ENCODE measurements around the gene ACAD9. TPM values are rescaled to one million over a fixed set of nuclear protein-coding genes. Genes with fewer than 3 reads are reported as not detected.
A peak's percentile ranks its signal among the peaks of the same experiment; 100 is the strongest.

Gene ACAD9
- polyA plus RNA-seq, 3 donors = 21.9 to 27.7 (median 25.6) TPM

DNA sequence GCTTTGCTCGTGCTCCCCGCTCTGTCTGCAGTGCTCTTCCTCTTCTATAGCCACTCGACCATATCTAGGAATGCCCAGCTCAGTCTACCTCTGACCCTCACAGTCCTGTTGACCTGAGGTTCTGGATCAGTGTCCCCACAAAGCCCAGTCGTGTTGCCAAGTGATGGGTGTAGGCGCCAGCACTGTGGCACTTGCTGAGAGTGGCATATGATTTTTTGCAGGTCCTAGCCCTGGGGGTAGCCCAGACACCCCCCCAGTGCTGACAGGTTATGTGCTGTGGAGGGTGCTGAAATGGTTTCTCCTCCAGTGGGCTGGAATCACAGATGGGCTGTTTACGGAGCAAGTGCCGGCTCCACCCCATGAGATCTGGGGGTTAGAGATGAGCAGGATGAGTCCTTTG, 32.5 kb downstream of the ACAD9 start:
- peaks cover 91 to 100% of the 10 kb centered on the region in 2 donors for H3K36me3 ChIP-seq (replicated peaks in 1 of 2; ENCODE audit: control insufficient read depth in 1 of 2, insufficient read depth in 2 of 2, low read length in 2 of 2)
- DNase-seq = no peak
- no peak overlapping the region for H3K4me2 ChIP-seq (replicated peaks; ENCODE audit: extremely low read depth, low read length, poor library complexity, severe bottlenecking)
- H3K27me3 ChIP-seq (ENCODE audit: control insufficient read depth in 2 of 2, insufficient read depth in 2 of 2, low read length in 2 of 2) = no peaks in the 10 kb centered on the region
- no peak overlapping the region for H3K9ac ChIP-seq (ENCODE audit: insufficient read depth, low read length, poor library complexity, severe bottlenecking)
- H3K4me1 ChIP-seq (ENCODE audit: control insufficient read depth in 1 of 2, insufficient read depth in 2 of 2, low read length in 2 of 2) = no peaks in the 10 kb centered on the region
- no peak overlapping the region for H3K4me3 ChIP-seq (replicated peaks in 1 of 3; ENCODE audit: low read depth in 2 of 3, low read length in 3 of 3)
- no peak overlapping the region for H2AFZ ChIP-seq (ENCODE audit: insufficient read depth, low read depth, low read length, poor library complexity, severe bottlenecking)
- H3K27ac ChIP-seq (ENCODE audit: low read depth in 1 of 2, low read length in 2 of 2) = no peak overlapping the region
- Mint-ChIP-seq H3K4me3 (no peak overlapping the region), H3K27ac (peak overlapping the region in 1 of 7 donors; percentile 66), H3K27me3 (ENCODE audit: low read depth in 3 of 3) (no peaks in the 10 kb centered on the region), H3K36me3 (peaks cover 83 to 93% of the 10 kb centered on the region in 2 donors), H3K4me1 (no peaks in the 10 kb centered on the region), H3K9me3 (peaks cover 0 to 2% (median 0%) of the 10 kb centered on the region in 7 donors)
- H3K79me2 ChIP-seq (ENCODE audit: insufficient read depth, low read length) = no peaks in the 10 kb centered on the region
- 97% methylated on average over 6 of the region's 7 CpGs for WGBS (ENCODE audit: insufficient coverage)
- H3K9me3 ChIP-seq (replicated peaks in 1 of 2; ENCODE audit: control insufficient read depth in 1 of 2, insufficient read depth in 1 of 2, low read length in 2 of 2) = no peaks in the 10 kb centered on the region
- H4K20me1 ChIP-seq (ENCODE audit: insufficient read depth, low read length) = no peaks in the 10 kb centered on the region
- intact Hi-C loops (cut with micrococcal nuclease) = no loop called here
- TF ChIP-seq, protein P1, sequence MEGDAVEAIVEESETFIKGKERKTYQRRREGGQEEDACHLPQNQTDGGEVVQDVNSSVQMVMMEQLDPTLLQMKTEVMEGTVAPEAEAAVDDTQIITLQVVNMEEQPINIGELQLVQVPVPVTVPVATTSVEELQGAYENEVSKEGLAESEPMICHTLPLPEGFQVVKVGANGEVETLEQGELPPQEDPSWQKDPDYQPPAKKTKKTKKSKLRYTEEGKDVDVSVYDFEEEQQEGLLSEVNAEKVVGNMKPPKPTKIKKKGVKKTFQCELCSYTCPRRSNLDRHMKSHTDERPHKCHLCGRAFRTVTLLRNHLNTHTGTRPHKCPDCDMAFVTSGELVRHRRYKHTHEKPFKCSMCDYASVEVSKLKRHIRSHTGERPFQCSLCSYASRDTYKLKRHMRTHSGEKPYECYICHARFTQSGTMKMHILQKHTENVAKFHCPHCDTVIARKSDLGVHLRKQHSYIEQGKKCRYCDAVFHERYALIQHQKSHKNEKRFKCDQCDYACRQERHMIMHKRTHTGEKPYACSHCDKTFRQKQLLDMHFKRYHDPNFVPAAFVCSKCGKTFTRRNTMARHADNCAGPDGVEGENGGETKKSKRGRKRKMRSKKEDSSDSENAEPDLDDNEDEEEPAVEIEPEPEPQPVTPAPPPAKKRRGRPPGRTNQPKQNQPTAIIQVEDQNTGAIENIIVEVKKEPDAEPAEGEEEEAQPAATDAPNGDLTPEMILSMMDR (IDR thresholded peaks at IDR 0.05) = no peak

DNA sequence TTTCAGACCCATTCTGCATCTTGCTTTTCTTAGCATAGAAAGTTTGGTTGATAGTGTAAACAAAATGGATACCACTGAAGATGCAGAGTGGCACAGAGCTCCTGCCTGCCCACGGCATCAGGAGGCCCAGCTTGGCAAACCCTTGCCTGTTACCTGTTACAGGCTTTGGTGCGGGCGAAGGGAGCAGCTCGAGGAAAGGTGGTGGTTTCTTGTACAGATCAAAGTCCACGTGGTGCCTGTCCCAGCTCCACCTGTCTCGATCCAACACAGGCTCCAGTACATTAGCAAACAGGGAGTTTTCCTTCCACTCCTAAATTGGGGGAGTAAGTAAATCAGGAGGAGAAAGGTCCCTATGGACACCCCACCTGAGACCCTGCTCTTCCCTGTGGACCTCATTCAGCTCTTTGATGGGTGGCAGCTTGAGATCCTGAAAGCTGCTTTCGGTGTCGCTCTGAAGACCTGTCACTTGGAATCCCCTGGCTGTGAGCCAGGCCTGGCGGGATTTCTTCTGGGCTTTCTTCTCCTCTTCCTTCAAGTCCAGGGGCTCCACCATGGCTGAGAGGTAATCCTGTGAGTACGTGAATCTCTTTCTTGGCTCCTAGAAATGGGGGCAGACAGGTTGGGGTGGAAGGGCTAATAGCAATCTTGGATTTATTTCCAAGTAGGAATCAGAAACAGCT, 35.7 kb downstream of the ACAD9 start:
- WGBS (ENCODE audit: insufficient coverage) = 95% methylated on average over 3 of the region's 10 CpGs
- H3K27ac ChIP-seq (ENCODE audit: low read depth in 1 of 2, low read length in 2 of 2) = no peak overlapping the region
- H3K79me2 ChIP-seq (ENCODE audit: insufficient read depth, low read length) = no peaks in the 10 kb centered on the region
- no peak for DNase-seq
- no peaks in the 10 kb centered on the region for H3K27me3 ChIP-seq (ENCODE audit: control insufficient read depth in 2 of 2, insufficient read depth in 2 of 2, low read length in 2 of 2)
- H3K9me3 ChIP-seq (replicated peaks in 1 of 2; ENCODE audit: control insufficient read depth in 1 of 2, insufficient read depth in 1 of 2, low read length in 2 of 2) = no peaks in the 10 kb centered on the region
- H3K9me3 Mint-ChIP-seq = peaks cover 0 to 10% (median 5%) of the 10 kb centered on the region in 7 donors
- no peaks in the 10 kb centered on the region for H3K4me1 Mint-ChIP-seq
- no peaks in the 10 kb centered on the region for H3K27me3 Mint-ChIP-seq (ENCODE audit: low read depth in 3 of 3)
- H3K4me3 Mint-ChIP-seq = no peak overlapping the region
- peaks cover 80 to 91% of the 10 kb centered on the region in 2 donors for H3K36me3 Mint-ChIP-seq
- no peak overlapping the region for H2AFZ ChIP-seq (ENCODE audit: insufficient read depth, low read depth, low read length, poor library complexity, severe bottlenecking)
- intact Hi-C loops (cut with micrococcal nuclease) = no loop called here
- TF ChIP-seq, protein P1 (IDR thresholded peaks at IDR 0.05) = no peak
- no peak overlapping the region for H3K27ac Mint-ChIP-seq
- H3K4me2 ChIP-seq (replicated peaks; ENCODE audit: extremely low read depth, low read length, poor library complexity, severe bottlenecking) = no peak overlapping the region
- no peak overlapping the region for H3K9ac ChIP-seq (ENCODE audit: insufficient read depth, low read length, poor library complexity, severe bottlenecking)
- no peaks in the 10 kb centered on the region for H3K4me1 ChIP-seq (ENCODE audit: control insufficient read depth in 1 of 2, insufficient read depth in 2 of 2, low read length in 2 of 2)
- no peak overlapping the region for H3K4me3 ChIP-seq (replicated peaks in 1 of 3; ENCODE audit: low read depth in 2 of 3, low read length in 3 of 3)
- H4K20me1 ChIP-seq (ENCODE audit: insufficient read depth, low read length) = no peaks in the 10 kb centered on the region
- peaks cover 60 to 78% of the 10 kb centered on the region in 2 donors for H3K36me3 ChIP-seq (replicated peaks in 1 of 2; ENCODE audit: control insufficient read depth in 1 of 2, insufficient read depth in 2 of 2, low read length in 2 of 2)
